ENCODE results near the gene PPP2R2C. TPM values are rescaled to one million over a fixed set of nuclear protein-coding genes. Genes with fewer than 3 reads are reported as not detected.

The PPP2R2C gene
- total RNA-seq, 2 experiments from 2014 or later: not detected

DNA sequence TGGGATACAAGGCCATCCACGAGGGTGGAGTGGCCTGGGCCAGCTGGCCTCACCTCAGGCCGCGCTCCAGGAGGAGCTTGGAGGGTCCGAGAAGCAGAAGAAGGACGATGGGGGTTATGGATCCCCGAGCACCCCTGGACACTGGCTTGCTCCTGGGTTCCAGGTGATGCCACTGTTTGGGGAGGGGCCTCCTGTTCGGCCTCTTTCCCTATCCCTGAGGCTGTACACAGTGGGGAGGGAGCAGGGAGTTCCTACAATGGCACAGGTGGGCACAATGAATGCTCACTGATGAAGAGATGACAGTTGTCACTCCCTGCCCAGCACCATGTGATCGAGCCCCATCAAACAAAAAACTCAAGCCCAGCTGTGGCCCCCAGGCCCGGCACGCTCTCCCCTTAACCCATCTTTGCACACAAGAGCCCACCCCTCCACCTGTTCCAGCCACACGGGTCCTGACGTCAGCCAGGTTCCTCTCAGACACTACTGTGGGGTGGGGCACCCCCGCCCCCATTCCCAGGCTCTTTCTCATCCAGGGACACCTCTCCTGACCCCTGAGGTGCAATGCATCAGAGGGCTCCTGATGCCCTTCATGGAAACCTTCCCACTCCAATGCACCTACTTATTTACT, 132.5 kb downstream of the PPP2R2C start:
- H3K27me3 Mint-ChIP-seq: peaks cover 40% of the 10 kb centered on the region
- no peak overlapping the region for H3K4me3 Mint-ChIP-seq
- no peaks in the 10 kb centered on the region for H3K9me3 Mint-ChIP-seq
- ChIA-PET POLR2A (interaction anchor here (0.6 to 1.1 kb wide), 2 partner anchors 91 to 194 kb away, joined by 3 to 5 read pairs; no protein-coding TSS in a partner anchor), CTCF (no interaction called here)
- no peak overlapping the region for H3K27ac Mint-ChIP-seq
- H3K36me3 Mint-ChIP-seq (ENCODE audit: low read depth): no peaks in the 10 kb centered on the region
- peaks cover 33% of the 10 kb centered on the region for H3K4me1 Mint-ChIP-seq
- no peak for DNase-seq

DNA sequence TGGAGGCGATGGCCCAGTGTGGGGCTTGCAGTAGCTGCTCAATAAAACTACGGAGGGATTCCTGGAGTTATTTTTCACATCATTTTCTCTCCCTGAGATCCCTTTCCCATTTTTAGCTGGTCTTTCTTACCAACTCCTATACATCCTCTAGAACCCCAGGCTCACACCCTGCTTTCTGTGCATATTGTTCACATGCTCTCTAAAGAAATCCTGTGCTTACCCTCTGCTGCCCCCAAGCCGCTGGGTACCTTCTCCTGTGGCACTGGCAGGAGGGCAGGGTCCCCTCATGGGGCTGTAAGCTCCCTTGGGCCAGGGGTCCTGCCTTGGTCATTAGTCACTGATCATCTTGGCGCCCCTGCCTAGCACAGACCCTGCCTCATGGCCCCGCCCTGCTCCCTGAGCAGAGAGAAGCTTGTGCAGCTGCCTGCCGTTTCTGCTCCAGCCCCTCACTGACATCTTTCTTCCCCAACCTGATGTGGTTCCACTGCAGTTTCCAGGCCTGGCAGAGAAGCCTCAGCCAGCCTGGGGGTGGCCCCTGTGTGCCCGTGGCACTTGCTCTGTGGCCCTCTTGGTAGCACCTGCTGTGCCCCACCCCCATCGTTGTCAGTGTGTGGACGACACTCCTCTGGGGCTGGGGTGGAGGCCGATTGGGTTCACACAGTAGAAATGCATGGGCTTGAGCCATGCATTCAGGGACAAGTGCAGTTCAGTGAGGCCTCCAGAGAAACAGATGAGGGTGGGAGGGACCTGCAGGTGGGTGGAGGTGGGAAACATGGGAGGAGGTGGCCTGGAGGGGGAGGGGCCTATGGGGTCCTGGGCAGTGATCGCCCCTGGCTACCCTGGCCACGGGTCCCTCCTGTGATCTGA, 133.2 kb downstream of the PPP2R2C start:
- H3K4me1 Mint-ChIP-seq: peaks cover 33% of the 10 kb centered on the region
- CTCF ChIA-PET: interaction anchor here (1.1 to 1.4 kb wide), 2 partner anchors 12 to 342 kb away, joined by 4 read pairs; no protein-coding TSS in a partner anchor
- POLR2A ChIA-PET: interaction anchor here (0.6 to 1.1 kb wide), 2 partner anchors 90 to 194 kb away, joined by 3 to 5 read pairs; no protein-coding TSS in a partner anchor
- no peak overlapping the region for H3K27ac Mint-ChIP-seq
- peaks cover 36% of the 10 kb centered on the region for H3K27me3 Mint-ChIP-seq
- H3K9me3 Mint-ChIP-seq: no peaks in the 10 kb centered on the region
- H3K4me3 Mint-ChIP-seq: no peak overlapping the region
- no peak for DNase-seq
- no peaks in the 10 kb centered on the region for H3K36me3 Mint-ChIP-seq (ENCODE audit: low read depth)

DNA sequence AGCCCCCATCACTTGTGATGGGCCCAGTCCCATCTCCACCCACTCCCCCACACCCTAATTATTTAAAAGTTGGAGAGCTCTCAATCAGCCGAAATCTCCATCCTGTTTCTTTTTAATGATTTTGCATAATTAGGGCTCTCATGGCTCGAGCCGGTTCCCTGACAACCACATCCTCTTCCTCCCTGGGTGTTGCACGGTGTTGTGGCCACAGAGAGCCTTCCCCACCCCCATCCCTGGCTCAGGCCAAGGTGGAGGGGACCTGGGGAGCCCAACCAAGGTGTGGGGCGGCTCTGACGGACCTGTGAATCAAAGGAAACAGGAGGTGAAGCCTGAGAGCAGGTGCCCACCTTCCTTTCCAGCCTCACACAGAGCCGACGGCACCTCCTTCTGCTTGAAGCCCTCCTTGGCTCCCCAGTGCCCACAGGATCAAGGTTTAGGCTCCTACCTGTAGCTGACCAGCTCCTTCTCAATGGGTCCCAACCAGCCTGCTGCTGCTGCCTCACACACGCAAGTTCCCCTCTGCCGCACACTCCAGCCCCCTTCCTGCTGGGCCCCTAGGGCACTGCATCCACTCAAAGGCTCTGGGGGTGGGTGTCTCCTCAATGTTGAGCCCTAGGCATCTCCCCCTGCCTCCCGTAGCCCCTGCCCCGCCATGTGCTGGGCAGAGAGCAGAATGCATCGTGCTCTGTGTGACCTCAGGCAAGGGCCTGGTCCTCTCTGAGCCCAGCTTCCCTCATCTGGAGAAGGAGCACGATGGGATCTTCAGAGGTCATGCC, 134.1 kb downstream of the PPP2R2C start:
- peak overlapping the region; percentile 60 for H3K4me3 Mint-ChIP-seq
- H3K27ac Mint-ChIP-seq: peak overlapping the region; percentile 62
- DNase-seq: peak; percentile 77
- peaks cover 33% of the 10 kb centered on the region for H3K4me1 Mint-ChIP-seq
- ChIA-PET CTCF (interaction anchor here (1.1 to 1.4 kb wide), 2 partner anchors 11 to 341 kb away, joined by 4 read pairs; no protein-coding TSS in a partner anchor), POLR2A (interaction anchor here (0.8 to 1.1 kb wide), 2 partner anchors 11 to 89 kb away, joined by 3 to 4 read pairs; no protein-coding TSS in a partner anchor)
- no peaks in the 10 kb centered on the region for H3K9me3 Mint-ChIP-seq
- H3K27me3 Mint-ChIP-seq: peaks cover 36% of the 10 kb centered on the region
- H3K36me3 Mint-ChIP-seq (ENCODE audit: low read depth): no peaks in the 10 kb centered on the region

DNA sequence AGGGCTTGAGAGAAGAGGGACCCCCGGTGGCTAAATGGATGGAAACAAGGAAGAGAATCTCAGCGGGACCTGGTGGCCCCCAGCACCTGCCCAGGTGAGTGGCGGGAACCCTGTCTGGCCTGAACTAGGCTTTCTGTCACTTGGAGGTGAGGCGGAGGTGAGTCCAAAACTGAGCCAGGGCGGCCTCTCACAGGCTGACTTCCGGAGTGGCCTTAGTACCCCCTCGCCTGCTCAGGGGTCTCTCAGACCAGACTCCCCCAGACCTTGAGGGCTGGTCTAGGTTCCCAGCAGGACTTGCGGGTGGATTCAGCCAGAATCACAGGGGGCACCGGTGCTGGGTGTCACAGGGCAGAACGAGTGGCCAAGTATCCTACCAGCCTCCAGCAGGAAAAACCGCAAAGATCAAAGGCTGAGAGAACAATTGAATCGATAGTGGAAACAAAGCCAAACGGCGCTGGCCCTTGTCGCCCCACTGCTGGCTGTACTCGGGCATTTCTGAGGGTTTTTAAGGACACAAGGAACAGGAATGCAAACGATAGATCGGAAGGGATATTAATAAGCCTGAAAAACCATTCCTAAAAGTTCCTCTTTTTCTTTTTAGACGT, 135.0 kb downstream of the PPP2R2C start:
- Mint-ChIP-seq H3K36me3 (ENCODE audit: low read depth) (no peaks in the 10 kb centered on the region), H3K27me3 (peaks cover 35% of the 10 kb centered on the region), H3K4me1 (peaks cover 32% of the 10 kb centered on the region), H3K4me3 (peak overlapping the region; percentile 60), H3K27ac (no peak overlapping the region), H3K9me3 (no peaks in the 10 kb centered on the region)
- no peak for DNase-seq
- CTCF ChIA-PET: interaction anchor here (1.4 kb wide), 1 partner anchor 340 kb away, joined by 4 read pairs; no protein-coding TSS in a partner anchor
- POLR2A ChIA-PET: interaction anchor here (0.8 kb wide), 1 partner anchor 10 kb away, joined by 4 read pairs; no protein-coding TSS in a partner anchor

DNA sequence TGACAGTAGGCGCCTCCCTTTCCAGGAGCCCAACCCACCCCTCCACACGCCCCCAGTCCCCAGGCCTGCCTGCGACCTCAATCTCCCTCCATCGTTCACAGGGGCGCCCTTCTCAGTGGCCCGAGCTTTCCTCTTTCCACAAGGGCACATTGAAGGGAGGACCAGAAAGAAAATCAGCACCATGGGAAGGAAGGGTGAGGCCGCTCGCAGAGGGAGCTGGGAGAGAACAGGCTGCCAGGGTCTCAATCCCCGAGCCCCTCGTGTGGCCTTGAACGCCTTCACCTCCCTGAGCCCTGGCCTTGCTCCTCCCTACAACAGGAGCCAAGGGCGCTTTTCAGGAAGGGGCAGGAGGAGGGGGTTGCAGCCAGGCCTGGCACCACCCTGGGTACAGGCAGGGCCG, 136.2 kb downstream of the PPP2R2C start:
- DNase-seq: no peak
- ChIA-PET POLR2A (no interaction called here), CTCF (no interaction called here)
- peaks cover 29% of the 10 kb centered on the region for H3K27me3 Mint-ChIP-seq
- no peaks in the 10 kb centered on the region for H3K36me3 Mint-ChIP-seq (ENCODE audit: low read depth)
- no peak overlapping the region for H3K27ac Mint-ChIP-seq
- peaks cover 32% of the 10 kb centered on the region for H3K4me1 Mint-ChIP-seq
- H3K4me3 Mint-ChIP-seq: no peak overlapping the region
- peaks cover 3% of the 10 kb centered on the region for H3K9me3 Mint-ChIP-seq

DNA sequence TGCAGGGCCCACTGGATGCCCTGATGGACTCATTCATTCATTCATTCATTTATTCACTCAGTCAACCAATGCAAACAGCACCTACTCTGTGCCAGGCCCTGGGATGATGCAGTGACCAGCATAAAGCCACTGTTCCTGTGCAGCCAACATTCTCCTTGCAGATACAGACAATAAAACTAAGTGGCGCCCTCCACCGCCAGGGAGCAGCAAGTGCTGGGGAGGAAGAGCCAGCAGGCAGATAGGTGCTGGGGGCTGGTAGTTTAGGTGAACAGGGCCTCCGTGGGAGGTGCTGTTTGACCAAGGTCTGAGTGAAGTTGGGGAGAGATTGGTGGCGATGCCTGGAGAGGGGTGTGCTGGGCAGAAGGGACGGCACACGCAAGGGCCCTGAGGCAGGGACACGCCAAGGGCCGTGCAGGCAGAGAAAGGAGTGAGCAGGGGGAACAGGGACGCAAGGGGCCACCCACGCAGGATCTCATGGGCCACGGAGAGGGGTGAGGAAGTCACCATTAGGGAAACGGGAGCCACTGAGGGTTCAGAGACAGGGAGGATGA, 137.3 kb downstream of the PPP2R2C start:
- POLR2A ChIA-PET: no interaction called here
- H3K27ac Mint-ChIP-seq: no peak overlapping the region

DNA sequence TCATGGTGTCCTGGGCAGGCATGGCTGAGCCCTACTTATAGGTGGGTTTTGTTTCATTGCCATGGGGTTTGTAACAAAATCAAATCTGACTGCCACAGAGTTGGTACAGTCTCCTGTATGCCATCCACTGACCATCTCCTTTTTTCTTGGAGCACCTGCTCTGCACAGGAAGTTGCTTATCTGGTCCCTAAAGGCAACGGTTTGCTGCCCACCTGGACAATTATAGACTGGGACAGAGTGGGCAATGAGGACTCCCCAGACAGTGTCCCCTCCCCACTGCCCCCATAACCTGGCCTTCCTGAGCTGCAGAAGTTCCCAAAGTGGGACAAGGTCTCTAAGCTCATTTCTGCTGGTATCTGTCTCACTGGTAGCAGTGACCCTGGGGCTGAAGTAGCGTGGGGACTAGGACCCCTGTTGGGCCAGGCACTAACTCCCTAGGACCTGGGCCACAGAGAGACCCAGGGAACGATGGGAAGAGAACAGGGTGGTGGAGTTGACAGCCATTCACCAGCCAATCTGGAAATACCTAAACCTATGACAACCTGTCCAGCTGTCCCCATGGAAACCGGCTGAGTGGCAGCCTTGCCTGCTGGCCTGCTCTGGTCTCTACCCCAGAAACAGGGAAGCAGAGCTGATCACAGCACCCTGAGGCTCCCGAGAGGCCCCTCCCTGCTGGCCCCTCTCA, 138.1 kb downstream of the PPP2R2C start:
- POLR2A ChIA-PET: no interaction called here
- Mint-ChIP-seq H3K27me3 (peaks cover 23% of the 10 kb centered on the region), H3K9me3 (peaks cover 3% of the 10 kb centered on the region), H3K27ac (no peak overlapping the region), H3K4me1 (peaks cover 26% of the 10 kb centered on the region), H3K4me3 (no peak overlapping the region), H3K36me3 (ENCODE audit: low read depth) (no peaks in the 10 kb centered on the region)
- DNase-seq: no peak
- CTCF ChIA-PET: interaction anchor here (0.5 to 4.5 kb wide), 11 partner anchors 9 to 336 kb away, joined by 3 to 29 read pairs (median 5); no protein-coding TSS in a partner anchor

More for the DNA sequence above, 137.3 kb downstream of the PPP2R2C start:
- Mint-ChIP-seq H3K4me3 (no peak overlapping the region), H3K4me1 (peaks cover 30% of the 10 kb centered on the region), H3K36me3 (ENCODE audit: low read depth) (no peaks in the 10 kb centered on the region), H3K9me3 (peaks cover 3% of the 10 kb centered on the region), H3K27me3 (peaks cover 22% of the 10 kb centered on the region)
- CTCF ChIA-PET: interaction anchor here (0.5 to 2.8 kb wide), 6 partner anchors 8 to 337 kb away, joined by 3 to 12 read pairs (median 8); no protein-coding TSS in a partner anchor
- DNase-seq: no peak

DNA sequence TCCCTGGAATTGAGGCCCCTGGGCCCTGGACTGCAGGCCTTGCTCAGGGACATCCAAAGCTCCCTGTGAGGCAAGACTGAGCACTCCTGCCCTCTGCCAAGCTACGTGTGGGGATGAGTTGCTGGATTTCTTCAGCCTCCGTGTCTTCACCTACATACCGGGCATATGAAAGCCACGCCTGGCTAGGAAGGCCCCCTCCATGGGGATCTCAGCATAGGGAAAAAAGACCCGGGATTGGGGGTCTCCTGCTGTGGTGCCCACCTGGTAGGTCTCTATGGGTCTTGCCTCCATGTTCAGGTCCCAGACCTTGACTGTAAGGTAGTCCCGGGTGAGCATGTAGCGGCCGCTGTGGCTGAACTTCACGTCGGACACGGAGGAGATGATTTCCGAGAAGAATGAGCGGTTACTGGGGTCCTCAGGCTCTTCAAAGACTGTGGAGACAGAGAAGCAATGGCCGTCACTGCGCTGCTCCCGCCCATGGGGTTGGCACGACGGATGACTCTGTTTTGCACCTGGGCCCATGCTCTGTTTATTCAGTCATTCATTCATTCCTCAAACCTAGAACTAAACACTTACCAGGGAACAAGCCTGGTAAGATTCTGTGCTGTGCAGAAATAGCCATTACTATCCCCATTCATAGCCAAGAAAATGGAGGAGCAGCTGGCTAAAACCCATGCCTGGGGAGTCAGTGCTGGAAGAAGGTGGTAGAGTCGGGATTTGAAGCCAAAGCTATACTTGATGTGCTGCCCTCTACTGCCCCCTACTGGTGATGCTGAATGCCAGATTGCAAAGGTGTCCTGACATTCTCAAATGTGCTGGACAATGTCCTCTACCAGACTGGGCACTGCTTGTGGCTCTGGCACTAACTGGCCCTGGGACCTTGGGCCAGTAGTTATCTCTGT, 138.9 kb downstream of the PPP2R2C start:
- DNase-seq: peak; percentile 45
- H3K27ac Mint-ChIP-seq: no peak overlapping the region
- H3K4me3 Mint-ChIP-seq: no peak overlapping the region

DNA sequence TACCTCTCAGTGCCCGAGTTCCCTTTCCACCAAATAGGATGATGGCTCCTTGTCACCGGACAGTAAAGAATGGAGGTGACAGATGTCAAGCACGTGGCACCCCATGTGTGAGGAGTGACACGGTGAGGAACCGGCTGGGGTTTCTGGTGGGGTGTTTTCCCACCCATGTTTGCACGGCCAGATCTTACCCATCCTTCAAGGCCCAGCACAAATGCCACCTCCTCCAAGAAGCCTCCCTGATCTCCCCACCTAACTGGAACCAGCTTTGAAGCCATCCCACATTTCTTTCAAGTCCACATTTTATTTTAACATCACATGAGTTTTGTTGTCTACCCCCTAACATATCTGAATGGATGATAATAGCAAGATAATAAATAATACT, 139.8 kb downstream of the PPP2R2C start:
- Mint-ChIP-seq H3K9me3 (peaks cover 3% of the 10 kb centered on the region), H3K4me1 (peaks cover 9% of the 10 kb centered on the region), H3K27ac (no peak overlapping the region), H3K27me3 (peaks cover 26% of the 10 kb centered on the region), H3K4me3 (no peak overlapping the region), H3K36me3 (ENCODE audit: low read depth) (no peaks in the 10 kb centered on the region)
- CTCF ChIA-PET: interaction anchor here (0.7 to 14.4 kb wide), 19 partner anchors 9 to 334 kb away, joined by 3 to 341 read pairs (median 9); partner anchors contain the start of gene WFS1
- POLR2A ChIA-PET: interaction anchor here (0.7 kb wide), 1 partner anchor 133 kb away, joined by 3 read pairs; the partner anchor contains the start of gene JAKMIP1
- DNase-seq: no peak

More for the DNA sequence above, 138.9 kb downstream of the PPP2R2C start:
- POLR2A ChIA-PET: no interaction called here
- Mint-ChIP-seq H3K9me3 (peaks cover 3% of the 10 kb centered on the region), H3K27me3 (peaks cover 23% of the 10 kb centered on the region), H3K36me3 (ENCODE audit: low read depth) (no peaks in the 10 kb centered on the region), H3K4me1 (peaks cover 18% of the 10 kb centered on the region)
- CTCF ChIA-PET: interaction anchor here (1.0 to 14.4 kb wide), 19 partner anchors 9 to 335 kb away, joined by 3 to 341 read pairs (median 11); partner anchors contain the start of gene WFS1

DNA sequence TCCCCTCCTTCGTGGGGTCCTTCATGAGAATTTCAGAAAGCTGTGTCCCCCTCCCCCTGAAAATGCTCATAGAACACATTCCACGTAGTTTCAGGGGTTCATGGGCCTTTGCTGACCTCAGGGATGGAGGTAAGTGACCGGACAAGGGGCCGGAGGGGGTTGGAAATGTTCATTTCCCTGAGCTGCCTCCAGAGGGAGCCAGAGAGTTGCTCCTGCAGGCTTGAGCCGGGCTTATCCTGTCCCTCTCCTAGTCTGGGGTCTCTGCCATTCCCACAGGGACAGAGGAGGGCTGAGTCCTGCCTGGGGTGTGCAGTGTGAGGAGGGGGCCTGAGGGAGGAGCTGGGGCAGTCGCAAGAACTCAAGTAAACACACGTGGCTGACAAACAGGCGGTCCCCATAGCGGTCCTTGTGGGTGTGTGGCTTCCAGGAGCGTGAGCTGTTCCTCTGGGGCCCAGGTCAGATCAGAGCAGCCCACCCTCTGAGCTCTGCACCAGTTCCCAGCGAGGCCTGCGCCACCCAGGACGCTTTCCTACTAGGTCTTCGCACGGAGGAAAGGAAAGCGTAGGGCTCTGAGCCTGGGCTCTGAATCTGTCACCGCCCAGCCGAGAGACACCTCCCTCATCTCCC, 140.3 kb downstream of the PPP2R2C start:
- ChIA-PET POLR2A (interaction anchor here (0.7 to 1.5 kb wide), 3 partner anchors 81 to 152 kb away, joined by 3 to 6 read pairs (median 3); partner anchors contain the start of gene JAKMIP1), CTCF (interaction anchor here (0.6 to 14.4 kb wide), 29 partner anchors 8 to 333 kb away, joined by 3 to 341 read pairs (median 5); partner anchors contain the start of genes JAKMIP1 and WFS1)
- no peaks in the 10 kb centered on the region for H3K36me3 Mint-ChIP-seq (ENCODE audit: low read depth)
- peaks cover 22% of the 10 kb centered on the region for H3K27me3 Mint-ChIP-seq
- no peak overlapping the region for H3K4me3 Mint-ChIP-seq
- no peak overlapping the region for H3K27ac Mint-ChIP-seq
- H3K9me3 Mint-ChIP-seq: peaks cover 3% of the 10 kb centered on the region
- peaks cover 4% of the 10 kb centered on the region for H3K4me1 Mint-ChIP-seq
- DNase-seq: peak; percentile 36

Measured in activated CD4-positive, alpha-beta memory T cell treated with anti-CD3 and anti-CD28 coated beads, Interleukin-2, amount 10 ng/mL, durations not matched to agents 7 days and 5 days (primary cell).